ENCODE results near the gene SPOPL. TPM values are rescaled to one million over a fixed set of nuclear protein-coding genes. Genes with fewer than 3 reads are reported as not detected.

The SPOPL gene
- total and polyA plus RNA-seq, 10 of the 15 experiments (the other 5 are each of a cell fraction or from before 2014, with no cell fraction given) = 4.0 to 25.0 (median 11.5) TPM

DNA sequence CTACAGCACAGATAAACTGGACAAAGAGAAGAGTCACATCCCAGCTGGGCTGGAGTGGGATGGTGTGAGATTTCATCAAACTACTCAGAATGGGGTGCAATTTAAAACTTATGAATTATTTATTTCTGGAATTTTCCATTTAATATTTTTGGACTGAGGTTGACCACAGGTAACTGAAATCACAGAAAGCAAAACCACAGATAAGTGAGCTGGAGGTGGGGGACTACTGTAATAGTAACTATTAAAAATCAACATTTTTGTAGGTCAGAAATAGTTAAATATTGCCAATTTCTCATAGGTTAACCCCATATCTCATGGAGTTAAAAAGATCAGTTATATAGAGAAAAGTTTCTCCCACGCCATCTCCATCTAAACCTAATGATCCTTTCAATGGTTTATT, 88.1 kb downstream of the SPOPL start:
- CTCF ChIA-PET = interaction anchor here (1.5 to 1.7 kb wide), 2 partner anchors 13 to 113 kb away, joined by 4 to 5 read pairs; no protein-coding TSS in a partner anchor

More for the DNA sequence above, 88.1 kb downstream of the SPOPL start:
- WGBS (ENCODE audit: insufficient coverage, insufficient replicate concordance, low lambda C conversion rate, missing lambda C conversion rate) = 100% methylated on average over 1 of the region's 1 CpG
- no peak overlapping the region for H3K4me3 ChIP-seq
- in situ Hi-C loops (cut with MboI) (no loop called here), intact Hi-C loops (cut with micrococcal nuclease; ENCODE audit: unreplicated experiment) (no loop called here)
- no peaks in the 10 kb centered on the region for H3K27me3 ChIP-seq (replicated peaks in 1 of 2; ENCODE audit: control insufficient read depth in 2 of 2, insufficient read depth in 2 of 2, low read length in 1 of 2)
- no peaks in the 10 kb centered on the region for H3K4me1 ChIP-seq (ENCODE audit: control insufficient read depth, insufficient read depth, low read length)
- DNase-seq (ENCODE audit: low read depth, low spot score) (no peak), FAIRE-seq (no peak), ATAC-seq (no peak)
- no peaks in the 10 kb centered on the region for H3K79me2 ChIP-seq (ENCODE audit: control insufficient read depth, insufficient read depth, low read length)
- H3K9ac ChIP-seq (ENCODE audit: control insufficient read depth, insufficient read depth, low read length) = no peak overlapping the region
- H3K27ac ChIP-seq (ENCODE audit: control insufficient read depth, insufficient read depth) = no peak overlapping the region
- ChIA-PET RAD21 (ENCODE audit: unreplicated experiment) (interaction anchor here (1.0 kb wide), 1 partner anchor 86 kb away, joined by 3 read pairs; no protein-coding TSS in a partner anchor), POLR2A (interaction anchor here (0.5 kb wide), 1 partner anchor 692 kb away, joined by 3 read pairs; no protein-coding TSS in a partner anchor), SMC1A (ENCODE audit: uncharacterized antibody, unreplicated experiment) (interaction anchor here (1.6 kb wide), 1 partner anchor 10 kb away, joined by 4 read pairs; no protein-coding TSS in a partner anchor)
- H3K36me3 ChIP-seq (ENCODE audit: control insufficient read depth in 2 of 2, insufficient read depth in 2 of 2, low read length in 1 of 2) = no peaks in the 10 kb centered on the region
- H4K20me1 ChIP-seq (ENCODE audit: control insufficient read depth, insufficient read depth) = no peaks in the 10 kb centered on the region
- no peak overlapping the region for H3K4me2 ChIP-seq (ENCODE audit: control insufficient read depth, insufficient read depth)
- no TSS peak for BruUV-seq (replicated peaks)
- H2AFZ ChIP-seq (ENCODE audit: control insufficient read depth, low read depth, low read length) = no peak overlapping the region
- H3K9me3 ChIP-seq (replicated peaks; ENCODE audit: control insufficient read depth, insufficient read depth, low read length) = no peaks in the 10 kb centered on the region
- TF ChIP-seq YBX1 (IDR thresholded peaks at IDR 0.05) (no peak), TAF1 (IDR thresholded peaks at IDR 0.05; ENCODE audit: borderline replicate concordance, low read depth, low read length) (no peak), SUPT20H (IDR thresholded peaks at IDR 0.05; ENCODE audit: borderline replicate concordance, control insufficient read depth, low read depth, low read length) (no peak), ZNF24 (IDR thresholded peaks at IDR 0.05) (no peak), ESRRA (IDR thresholded peaks at IDR 0.05; ENCODE audit: low read length) (no peak), RUNX3 (IDR thresholded peaks at IDR 0.05; ENCODE audit: low read length) (peak; percentile 62)
- TF ChIP-seq, protein P1, sequence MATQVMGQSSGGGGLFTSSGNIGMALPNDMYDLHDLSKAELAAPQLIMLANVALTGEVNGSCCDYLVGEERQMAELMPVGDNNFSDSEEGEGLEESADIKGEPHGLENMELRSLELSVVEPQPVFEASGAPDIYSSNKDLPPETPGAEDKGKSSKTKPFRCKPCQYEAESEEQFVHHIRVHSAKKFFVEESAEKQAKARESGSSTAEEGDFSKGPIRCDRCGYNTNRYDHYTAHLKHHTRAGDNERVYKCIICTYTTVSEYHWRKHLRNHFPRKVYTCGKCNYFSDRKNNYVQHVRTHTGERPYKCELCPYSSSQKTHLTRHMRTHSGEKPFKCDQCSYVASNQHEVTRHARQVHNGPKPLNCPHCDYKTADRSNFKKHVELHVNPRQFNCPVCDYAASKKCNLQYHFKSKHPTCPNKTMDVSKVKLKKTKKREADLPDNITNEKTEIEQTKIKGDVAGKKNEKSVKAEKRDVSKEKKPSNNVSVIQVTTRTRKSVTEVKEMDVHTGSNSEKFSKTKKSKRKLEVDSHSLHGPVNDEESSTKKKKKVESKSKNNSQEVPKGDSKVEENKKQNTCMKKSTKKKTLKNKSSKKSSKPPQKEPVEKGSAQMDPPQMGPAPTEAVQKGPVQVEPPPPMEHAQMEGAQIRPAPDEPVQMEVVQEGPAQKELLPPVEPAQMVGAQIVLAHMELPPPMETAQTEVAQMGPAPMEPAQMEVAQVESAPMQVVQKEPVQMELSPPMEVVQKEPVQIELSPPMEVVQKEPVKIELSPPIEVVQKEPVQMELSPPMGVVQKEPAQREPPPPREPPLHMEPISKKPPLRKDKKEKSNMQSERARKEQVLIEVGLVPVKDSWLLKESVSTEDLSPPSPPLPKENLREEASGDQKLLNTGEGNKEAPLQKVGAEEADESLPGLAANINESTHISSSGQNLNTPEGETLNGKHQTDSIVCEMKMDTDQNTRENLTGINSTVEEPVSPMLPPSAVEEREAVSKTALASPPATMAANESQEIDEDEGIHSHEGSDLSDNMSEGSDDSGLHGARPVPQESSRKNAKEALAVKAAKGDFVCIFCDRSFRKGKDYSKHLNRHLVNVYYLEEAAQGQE (IDR thresholded peaks at IDR 0.05; ENCODE audit: low read depth, low read length) = no peak
